ENCODE measurements around the gene FGFBP1. TPM values are rescaled to one million over a fixed set of nuclear protein-coding genes. Genes with fewer than 3 reads are reported as not detected.

The FGFBP1 gene
- total and polyA plus RNA-seq, 2 donors from 2014 or later, result 1.2 to 6.9 TPM

- intact Hi-C loops (cut with DNase I), result no loop called here
- FAIRE-seq, result no peak
- Histone ChIP-seq H3K36me3 (ENCODE audit: control insufficient read depth in 2 of 3, insufficient read depth in 3 of 3, low read length in 3 of 3) (no peaks in the 10 kb centered on the region), H3K27me3 (ENCODE audit: control insufficient read depth, insufficient read depth, low read length) (no peaks in the 10 kb centered on the region), H3K4me1 (ENCODE audit: control insufficient read depth in 2 of 3, insufficient read depth in 2 of 3, low read depth in 1 of 3, low read length in 3 of 3) (no peaks in the 10 kb centered on the region), H3K4me3 (ENCODE audit: low read length in 3 of 3) (no peak overlapping the region), H3K9ac (ENCODE audit: low read length in 3 of 3) (no peak overlapping the region), H3K9me3 (ENCODE audit: control insufficient read depth in 2 of 3, insufficient read depth in 1 of 3, low read length in 3 of 3) (no peaks in the 10 kb centered on the region), H3K27ac (ENCODE audit: low read depth in 2 of 2, low read length in 2 of 2) (no peak overlapping the region)
- TF ChIP-seq CTCF (IDR thresholded peaks at IDR 0.05; ENCODE audit: borderline replicate concordance, extremely low read depth, insufficient read depth), result no peak
- DNase-seq, result no peak
Measured at GRCh38 chr4:15898902-15899301, 39.6 kb downstream of the FGFBP1 start.

GRCh38 chr4:15897577-15897976 is 41.0 kb downstream of the FGFBP1 start:
- Histone ChIP-seq H3K27ac (ENCODE audit: low read depth in 2 of 2, low read length in 2 of 2) (no peak overlapping the region), H3K36me3 (ENCODE audit: control insufficient read depth in 2 of 3, insufficient read depth in 3 of 3, low read length in 3 of 3) (no peaks in the 10 kb centered on the region), H3K9me3 (ENCODE audit: control insufficient read depth in 2 of 3, insufficient read depth in 1 of 3, low read length in 3 of 3) (no peaks in the 10 kb centered on the region), H3K4me3 (ENCODE audit: low read length in 3 of 3) (no peak overlapping the region), H3K9ac (ENCODE audit: low read length in 3 of 3) (no peak overlapping the region), H3K27me3 (ENCODE audit: control insufficient read depth, insufficient read depth, low read length) (no peaks in the 10 kb centered on the region), H3K4me1 (ENCODE audit: control insufficient read depth in 2 of 3, insufficient read depth in 2 of 3, low read depth in 1 of 3, low read length in 3 of 3) (no peaks in the 10 kb centered on the region)
- TF ChIP-seq CTCF (IDR thresholded peaks at IDR 0.05; ENCODE audit: borderline replicate concordance, extremely low read depth, insufficient read depth), result no peak
- intact Hi-C loops (cut with DNase I), result no loop called here
- DNase-seq (no peak), FAIRE-seq (no peak)

GRCh38 chr4:15894921-15895916 is 43.3 kb downstream of the FGFBP1 start:
- TF ChIP-seq CTCF (IDR thresholded peaks at IDR 0.05; ENCODE audit: borderline replicate concordance, extremely low read depth, insufficient read depth), result no peak
- FAIRE-seq, result no peak
- Histone ChIP-seq H3K36me3 (ENCODE audit: control insufficient read depth in 2 of 3, insufficient read depth in 3 of 3, low read length in 3 of 3) (no peaks in the 10 kb centered on the region), H3K27me3 (ENCODE audit: control insufficient read depth, insufficient read depth, low read length) (no peaks in the 10 kb centered on the region), H3K9ac (ENCODE audit: low read length in 3 of 3) (no peak overlapping the region), H3K27ac (ENCODE audit: low read depth in 2 of 2, low read length in 2 of 2) (no peak overlapping the region), H3K9me3 (ENCODE audit: control insufficient read depth in 2 of 3, insufficient read depth in 1 of 3, low read length in 3 of 3) (no peaks in the 10 kb centered on the region), H3K4me3 (ENCODE audit: low read length in 3 of 3) (no peak overlapping the region), H3K4me1 (ENCODE audit: control insufficient read depth in 2 of 3, insufficient read depth in 2 of 3, low read depth in 1 of 3, low read length in 3 of 3) (no peaks in the 10 kb centered on the region)
- no peak for DNase-seq
- intact Hi-C loops (cut with DNase I), result no loop called here

Measured in kidney (tissue), 14 donors.